Liver (tissue), 9 donors: Measurements from ENCODE around the gene TMEM260. TPM values are rescaled to one million over a fixed set of nuclear protein-coding genes. Genes with fewer than 3 reads are reported as not detected.

Experiments used
- DNase-seq: peaks from one replicate; pipeline ENCODE4 v3.0.0-alpha.2; 2017; ENCODE audit warnings: low spot score
- H3K27ac ChIP-seq, 2 donors: one replicate each; pipeline ENCODE4 v1.7.0; 2013; ENCODE audit warnings: inconsistent platforms in 2 of 2, low read length in 2 of 2, control low read depth in 1 of 2, low read depth in 1 of 2, mild to moderate bottlenecking in 1 of 2
- H3K27me3 ChIP-seq, 4 donors: one replicate each; pipeline versions ENCODE4 v1.6.1 to v1.7.0; 2013; ENCODE audit warnings: low read length in 3 of 4, inconsistent platforms in 1 of 4, mild to moderate bottlenecking in 1 of 4, moderate library complexity in 1 of 4; ENCODE audit not compliant: control insufficient read depth in 4 of 4, insufficient read depth in 4 of 4
- H3K36me3 ChIP-seq, 4 donors: one replicate each; pipeline versions ENCODE4 v1.6.1 to v1.7.0; 2013; ENCODE audit warnings: low read length in 3 of 4, mild to moderate bottlenecking in 3 of 4, low read depth in 1 of 4, moderate library complexity in 1 of 4; ENCODE audit not compliant: control insufficient read depth in 4 of 4, insufficient read depth in 3 of 4
- H3K4me1 ChIP-seq, 4 donors: one replicate each; pipeline versions ENCODE4 v1.6.1 to v1.7.0; 2013; ENCODE audit warnings: low read length in 3 of 4, mild to moderate bottlenecking in 3 of 4, moderate library complexity in 1 of 4; ENCODE audit not compliant: control insufficient read depth in 4 of 4, insufficient read depth in 4 of 4
- H3K4me3 ChIP-seq, 3 donors: one replicate each; pipeline versions ENCODE4 v1.6.1 to v1.7.0; 2013; ENCODE audit warnings: low read length in 3 of 3, control low read depth in 1 of 3, low read depth in 1 of 3, mild to moderate bottlenecking in 1 of 3
- H3K9ac ChIP-seq, 2 donors: one replicate each; pipeline ENCODE4 v1.7.0; 2013; ENCODE audit warnings: low read length in 2 of 2, mild to moderate bottlenecking in 2 of 2, moderate library complexity in 2 of 2, control low read depth in 1 of 2, low read depth in 1 of 2
- H3K9me3 ChIP-seq, 4 donors: one replicate each; pipeline versions ENCODE4 v1.6.1 to v1.7.0; 2013; ENCODE audit warnings: low read length in 3 of 4; ENCODE audit not compliant: control insufficient read depth in 4 of 4
- ATF3 ChIP-seq: IDR thresholded peaks from 2 replicates; pipeline ENCODE4 v1.6.1; 2016; ENCODE audit warnings: antibody characterized with exemption
- CTCF ChIP-seq: fragments of 150-350 bp; IDR thresholded peaks from 2 replicates; pipeline ENCODE4 v1.5.1; 2017; ENCODE audit warnings: improper control_type of control experiment, low read depth, low read length; ENCODE audit not compliant: missing input control
- EGR1 ChIP-seq, 2 donors: IDR thresholded peaks; 2 replicates each; pipeline ENCODE4 v1.6.1; 2016 to 2018; ENCODE audit warnings: antibody characterized with exemption in 2 of 2, low read depth in 2 of 2
- FOXA1 ChIP-seq: IDR thresholded peaks from 2 replicates; pipeline ENCODE4 v1.6.1; 2016; ENCODE audit warnings: antibody characterized with exemption
- FOXA2 ChIP-seq: IDR thresholded peaks from 2 replicates; pipeline ENCODE4 v1.6.1; 2016; ENCODE audit warnings: antibody characterized with exemption
- GABPA ChIP-seq, 2 donors: IDR thresholded peaks in 1 of 2; conservative IDR thresholded peaks in 1 of 2; 2 replicates each; pipeline ENCODE4 v1.6.1; 2016; ENCODE audit warnings: antibody characterized with exemption in 2 of 2, mild to moderate bottlenecking in 1 of 2, moderate library complexity in 1 of 2
- HNF4A ChIP-seq, 2 donors: conservative IDR thresholded peaks; 2 replicates each; pipeline ENCODE4 v1.6.1; 2016; ENCODE audit warnings: antibody characterized with exemption in 2 of 2, mild to moderate bottlenecking in 2 of 2
- HNF4G ChIP-seq: IDR thresholded peaks from 2 replicates; pipeline ENCODE4 v1.6.1; 2016; ENCODE audit warnings: antibody characterized with exemption
- JUND ChIP-seq, 2 donors: IDR thresholded peaks; 2 replicates each; pipeline ENCODE4 v1.6.1; 2016; ENCODE audit warnings: antibody characterized with exemption in 2 of 2
- MAX ChIP-seq: IDR thresholded peaks from 2 replicates; pipeline ENCODE4 v1.6.1; 2016; ENCODE audit warnings: antibody characterized with exemption
- NR2F2 ChIP-seq: IDR thresholded peaks from 2 replicates; pipeline ENCODE4 v1.6.1; 2016; ENCODE audit warnings: antibody characterized with exemption
- RAD21 ChIP-seq, 2 donors: IDR thresholded peaks; 2 replicates each; pipeline ENCODE4 v1.6.1; 2016; ENCODE audit warnings: antibody characterized with exemption in 2 of 2, mild to moderate bottlenecking in 2 of 2
- RXRA ChIP-seq, 2 donors: IDR thresholded peaks; 2 replicates each; pipeline ENCODE4 v1.6.1; 2017 to 2018; ENCODE audit warnings: antibody characterized with exemption in 2 of 2, mild to moderate bottlenecking in 1 of 2
- SP1 ChIP-seq: IDR thresholded peaks from 2 replicates; pipeline ENCODE4 v1.6.1; 2018; ENCODE audit warnings: antibody characterized with exemption, mild to moderate bottlenecking
- TAF1 ChIP-seq: conservative IDR thresholded peaks from 2 replicates; pipeline ENCODE4 v1.6.1; 2016; ENCODE audit warnings: antibody characterized with exemption, mild to moderate bottlenecking
- YY1 ChIP-seq: IDR thresholded peaks from 2 replicates; pipeline ENCODE4 v1.6.1; 2016; ENCODE audit warnings: antibody characterized with exemption, mild to moderate bottlenecking
- ZBTB33 ChIP-seq: IDR thresholded peaks from 2 replicates; pipeline ENCODE4 v1.6.1; 2016; ENCODE audit warnings: antibody characterized with exemption
- WGBS: extraction: QIAGEN DNeasy Blood & Tissue Kit; methylation state at CpG from one replicate; pipeline ENCODE4 v1.1.7; 2013; 5-methylcytosine and 5-hydroxymethylcytosine counted together
- polyA plus RNA-seq, 2 donors: library from polyadenylated mRNA; stranded (reverse) in 1 of 2; unstranded in 1 of 2; fragments of 200-250 nt in 1 of 2; fragments of >200 nt in 1 of 2; fragmentation: Nextera tagmentation in 1 of 2; extraction: Ambion mirVana in 1 of 2; gene quantifications; one replicate each; pipeline versions ENCODE4 v1.2.1 to v1.2.3, GENCODE V29; 2013 to 2015
- total RNA-seq, 2 donors: library from RNA; depleted of rRNA; stranded (reverse); fragments of >200 nt; gene quantifications; one replicate each; pipeline ENCODE4 v1.2.3, GENCODE V29; 2014
- donor health status: healthy.
- donor health status: healthy.
- donor health status: healthy.
- donor health status: healthy.
- donor health status: healthy.

The TMEM260 gene
- total and polyA plus RNA-seq, 4 donors, result 4.9 to 11.6 (median 9.0) TPM

GRCh38 chr14:56543436-56543835, 36.2 kb upstream of the TMEM260 start (continued):
- TF ChIP-seq ZBTB33 (no peak), ATF3 (no peak)

GRCh38 chr14:56549721-56550120, 29.9 kb upstream of the TMEM260 start:
- WGBS, result 50% methylated on average over 2 of the region's 2 CpGs
- no peaks in the 10 kb centered on the region for H3K36me3 ChIP-seq
- H3K27ac ChIP-seq, result no peak overlapping the region
- peaks cover 0 to under 1% (median 0%) of the 10 kb centered on the region in 4 donors for H3K4me1 ChIP-seq
- no peak for TF ChIP-seq ZBTB33
- TF ChIP-seq MAX, result no peak
- TF ChIP-seq ATF3, result no peak
- no peak for TF ChIP-seq NR2F2
- TF ChIP-seq SP1, result no peak
- DNase-seq, result no peak
- no peaks in the 10 kb centered on the region for H3K9me3 ChIP-seq
- no peaks in the 10 kb centered on the region for H3K27me3 ChIP-seq
- no peak overlapping the region for H3K4me3 ChIP-seq
- no peak overlapping the region for H3K9ac ChIP-seq

GRCh38 chr14:56552615-56553014, 27.0 kb upstream of the TMEM260 start:
- Histone ChIP-seq H3K9me3 (no peaks in the 10 kb centered on the region), H3K36me3 (no peaks in the 10 kb centered on the region), H3K4me3 (no peak overlapping the region), H3K4me1 (peaks cover 0 to 10% (median 0%) of the 10 kb centered on the region in 4 donors), H3K9ac (no peak overlapping the region), H3K27ac (no peak overlapping the region), H3K27me3 (no peaks in the 10 kb centered on the region)
- DNase-seq, result no peak
- 65% methylated on average over 4 of the region's 4 CpGs for WGBS
- no peak for TF ChIP-seq TAF1
- no peak for TF ChIP-seq RXRA (IDR thresholded peaks at IDR 0.05)
- TF ChIP-seq SP1, result no peak
- TF ChIP-seq FOXA1, result no peak
- TF ChIP-seq JUND (IDR thresholded peaks at IDR 0.05), result no peak
- TF ChIP-seq ZBTB33, result no peak
- no peak for TF ChIP-seq GABPA (IDR thresholded peaks at IDR 0.05 in 1 of 2, conservative IDR thresholded peaks at IDR 0.05 in 1 of 2)
- no peak for TF ChIP-seq HNF4G
- no peak for TF ChIP-seq YY1
- TF ChIP-seq EGR1 (IDR thresholded peaks at IDR 0.05; ENCODE audit: low read depth in 2 of 2), result no peak
- TF ChIP-seq CTCF, result no peak
- no peak for TF ChIP-seq ATF3
- no peak for TF ChIP-seq NR2F2
- no peak for TF ChIP-seq RAD21 (IDR thresholded peaks at IDR 0.05)
- no peak for TF ChIP-seq HNF4A (conservative IDR thresholded peaks at IDR 0.05)
- TF ChIP-seq FOXA2, result no peak
- TF ChIP-seq MAX, result no peak
